GM12874 (cell line): ENCODE measurements around the gene EXO1.
A peak's percentile ranks its signal among the peaks of the same experiment; 100 is the strongest.

ENCODE experiments used
- CTCF ChIP-seq: IDR thresholded peaks from 2 replicates; pipeline ENCODE4 v1.5.1; 2011; ENCODE audit warnings: low read depth, mild to moderate bottlenecking, control low read depth, low read length, moderate library complexity; ENCODE audit not compliant: insufficient read depth

EXO1 gene

GRCh38 chr1:241825581-241825980 is 22.4 kb upstream of the EXO1 start:
- TF ChIP-seq CTCF, result no peak

- TF ChIP-seq CTCF, result no peak
Observed at GRCh38 chr1:241827264-241827663, 20.7 kb upstream of the EXO1 start.

- no peak for TF ChIP-seq CTCF
Observed at GRCh38 chr1:241828463-241829021, 19.5 kb upstream of the EXO1 start.

- TF ChIP-seq CTCF, result no peak
Observed at GRCh38 chr1:241829468-241829867, 18.5 kb upstream of the EXO1 start.

GRCh38 chr1:241834733-241835377 is 13.1 kb upstream of the EXO1 start:
- peak; percentile 31; the same call in 1 of the 2 replicates for TF ChIP-seq CTCF

GRCh38 chr1:241836941-241837340 is 11.1 kb upstream of the EXO1 start:
- no peak for TF ChIP-seq CTCF

- TF ChIP-seq CTCF, result no peak
Observed at GRCh38 chr1:241837416-241837815, 10.6 kb upstream of the EXO1 start.
